ENCODE measurements around the gene TGFBRAP1.

The TGFBRAP1 gene

DNA sequence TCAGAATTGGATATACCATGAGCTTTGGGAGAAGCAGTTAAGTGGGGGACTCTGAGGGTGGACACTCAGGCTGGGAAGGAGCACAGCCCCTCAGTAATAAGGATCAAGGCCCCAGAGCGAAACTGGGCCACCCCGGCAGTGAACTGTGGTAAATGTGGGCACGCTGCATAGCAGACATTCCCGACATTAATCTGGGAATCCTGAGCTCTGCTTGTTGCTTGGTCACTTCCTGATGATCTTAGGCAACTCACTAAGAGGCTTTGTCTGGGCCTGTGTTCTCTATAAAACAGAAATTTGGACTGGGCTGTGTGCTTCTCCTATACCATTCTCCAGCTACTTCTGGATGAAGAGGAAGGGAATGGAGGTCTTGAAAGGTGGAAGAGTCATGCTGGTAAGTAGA lies 4.8 kb downstream of the TGFBRAP1 start:
- DNase-seq: no peak
- intact Hi-C loops (cut with DNase I): no loop called here

DNA sequence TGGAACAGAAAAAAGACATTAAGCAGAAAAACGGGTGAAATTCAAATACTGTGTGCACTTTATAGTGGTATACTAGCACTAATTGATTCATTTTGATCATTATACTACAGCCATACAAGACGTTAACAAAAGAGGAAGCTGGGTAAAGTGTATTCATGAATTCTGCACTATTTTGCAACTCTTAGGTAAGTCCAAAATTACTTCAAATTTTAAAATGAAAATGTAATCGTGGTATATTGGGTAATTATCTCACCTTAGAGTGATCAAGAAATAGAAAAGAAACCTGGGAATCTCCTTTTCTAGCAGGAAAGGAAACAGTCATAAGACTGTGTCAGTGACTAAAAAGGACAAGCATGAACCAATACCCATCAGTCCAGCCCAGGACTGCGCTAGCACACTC lies 5.4 kb downstream of the TGFBRAP1 start:
- no peak for DNase-seq
- intact Hi-C loops (cut with DNase I): no loop called here

DNA sequence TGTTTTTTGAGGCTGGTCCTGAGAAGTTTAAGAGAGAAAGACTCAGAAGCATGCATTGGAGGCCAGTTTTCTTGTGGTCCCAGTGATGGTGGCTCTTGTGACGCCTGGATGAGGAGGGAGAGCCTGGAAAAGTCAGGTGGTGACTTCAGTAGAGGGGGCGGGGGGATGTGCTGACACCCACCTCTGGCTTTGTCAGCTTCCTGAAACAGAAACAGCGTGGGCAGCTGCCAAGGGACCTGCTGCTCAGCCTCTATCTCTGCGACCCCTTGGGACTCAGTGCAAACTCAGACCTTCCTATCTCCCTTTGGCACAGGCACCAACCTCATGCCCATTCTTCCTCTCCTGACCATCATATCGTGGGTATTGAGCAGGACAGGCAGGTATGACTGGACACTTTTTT lies 6.4 kb downstream of the TGFBRAP1 start:
- intact Hi-C loops (cut with DNase I): no loop called here
- DNase-seq: no peak

DNA sequence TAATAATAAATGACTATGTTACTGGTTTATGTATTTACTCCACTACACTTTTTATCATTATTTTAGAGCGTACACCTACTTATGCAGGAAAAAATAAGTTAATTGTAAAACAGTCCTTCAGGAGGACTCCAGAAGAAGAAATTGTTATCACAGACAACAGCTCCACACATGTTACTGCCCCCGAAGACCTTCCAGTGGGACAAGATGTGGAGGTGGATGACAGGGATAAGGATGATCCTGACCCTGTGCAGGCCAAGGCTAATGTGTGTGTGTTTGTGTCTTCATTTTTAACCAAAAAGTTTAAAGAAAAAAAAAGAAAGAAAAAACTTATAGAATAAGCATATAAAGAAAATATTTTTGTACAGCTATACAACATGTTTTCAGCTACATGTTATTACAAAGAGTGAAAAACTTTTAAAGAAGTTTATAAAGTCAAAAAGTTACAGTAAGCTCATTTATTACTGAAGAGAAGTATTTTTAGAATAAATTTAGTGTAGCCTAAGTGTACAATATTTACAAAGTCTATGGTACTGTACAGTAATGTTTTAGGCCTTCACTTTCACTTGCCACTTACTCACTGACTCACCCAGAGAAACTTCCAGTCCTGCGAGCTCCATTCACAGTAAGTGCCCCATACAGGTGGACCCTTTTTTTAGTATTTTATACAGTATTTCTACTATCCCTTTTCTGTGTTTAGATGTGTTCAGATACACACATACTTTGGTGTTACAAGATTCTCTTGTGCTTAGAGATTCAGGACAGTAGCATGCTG lies 7.5 kb downstream of the TGFBRAP1 start:
- intact Hi-C loops (cut with DNase I): no loop called here
- no peak for DNase-seq

DNA sequence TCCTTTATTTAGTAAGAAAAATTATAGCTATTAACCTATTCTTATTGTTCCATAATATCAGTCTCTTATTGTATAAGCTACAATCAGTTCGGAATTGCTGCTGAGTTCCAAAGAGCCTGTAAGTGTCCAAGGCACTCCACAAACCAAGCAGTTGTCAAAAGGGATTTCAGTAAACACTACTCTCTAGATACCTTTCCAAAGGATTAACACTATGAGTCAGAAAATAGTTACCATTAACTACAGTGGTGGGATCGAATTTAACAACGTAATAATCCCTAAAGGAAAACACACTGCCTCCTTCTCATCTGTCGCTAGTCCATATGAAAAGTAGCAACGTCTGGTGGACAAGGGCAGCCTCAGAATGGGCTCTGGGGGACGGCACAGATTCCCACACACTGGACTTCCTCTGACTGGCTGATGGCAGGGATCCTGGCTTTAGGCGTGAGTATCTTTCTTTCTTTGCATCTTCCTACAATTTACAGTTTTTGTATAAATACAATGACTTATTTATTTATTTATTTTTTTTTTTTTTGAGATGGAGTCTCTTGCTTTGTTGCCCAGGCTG lies 8.8 kb downstream of the TGFBRAP1 start:
- no peak for DNase-seq
- intact Hi-C loops (cut with DNase I): no loop called here

DNA sequence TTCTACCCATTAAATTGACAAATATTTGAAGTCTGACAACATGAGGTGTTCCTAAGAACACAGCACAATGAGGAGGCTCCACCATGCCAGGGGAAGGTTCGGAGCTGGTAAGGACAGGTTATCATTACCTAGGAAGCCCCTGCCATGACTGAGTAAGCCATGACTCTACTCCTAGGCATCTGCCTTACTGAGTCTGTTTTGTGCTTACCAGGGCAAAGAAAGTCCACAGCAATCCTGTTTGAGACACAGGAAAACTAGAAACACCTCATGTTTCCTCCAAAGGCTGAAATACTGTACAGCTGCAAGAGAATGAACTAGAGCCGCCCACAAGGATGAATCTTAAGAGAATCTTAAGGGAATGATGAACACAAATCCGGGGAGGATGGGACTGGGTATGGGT lies 11.6 kb downstream of the TGFBRAP1 start:
- intact Hi-C loops (cut with DNase I): no loop called here
- peak in 4 of 42 donors; percentile 15 to 59 (median 30) for DNase-seq

DNA sequence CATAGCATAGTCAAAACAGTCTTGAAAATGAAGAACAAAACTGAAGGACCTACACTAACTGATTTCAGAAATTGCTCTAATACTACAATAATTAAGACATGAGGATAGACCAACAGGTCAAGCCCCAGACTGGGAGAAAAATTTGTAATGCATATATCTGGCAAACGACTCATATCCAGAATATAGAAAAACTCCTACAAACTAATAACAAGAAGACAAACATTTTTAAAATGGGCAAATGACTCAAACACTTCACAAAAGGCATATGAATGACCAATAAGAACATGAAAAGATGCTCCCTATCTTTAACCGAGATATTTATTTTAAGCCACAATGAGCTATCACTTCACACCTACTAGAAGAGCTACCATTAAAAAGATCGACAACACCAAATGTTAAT lies 14.2 kb downstream of the TGFBRAP1 start:
- intact Hi-C loops (cut with DNase I): no loop called here
- no peak for DNase-seq

DNA sequence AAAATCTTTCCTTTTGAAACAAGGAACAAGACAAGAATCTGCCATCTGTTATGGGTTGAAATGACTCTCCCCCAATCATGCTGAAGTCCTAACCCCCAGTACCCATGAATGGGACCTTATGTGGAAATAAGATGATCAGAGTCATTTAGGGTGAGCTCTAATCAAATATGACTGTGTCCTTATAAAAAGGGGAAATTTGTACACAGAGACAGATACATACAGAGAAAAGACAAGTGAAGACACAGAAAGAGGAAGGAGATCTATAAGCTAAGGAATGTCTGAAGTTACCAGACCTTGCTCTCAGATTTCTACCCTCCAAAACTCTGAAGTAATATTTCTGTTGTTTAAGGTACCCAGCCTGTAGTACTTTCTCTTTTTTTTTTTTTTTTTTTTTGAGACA lies 15.7 kb downstream of the TGFBRAP1 start:
- DNase-seq: no peak
- intact Hi-C loops (cut with DNase I): no loop called here

DNA sequence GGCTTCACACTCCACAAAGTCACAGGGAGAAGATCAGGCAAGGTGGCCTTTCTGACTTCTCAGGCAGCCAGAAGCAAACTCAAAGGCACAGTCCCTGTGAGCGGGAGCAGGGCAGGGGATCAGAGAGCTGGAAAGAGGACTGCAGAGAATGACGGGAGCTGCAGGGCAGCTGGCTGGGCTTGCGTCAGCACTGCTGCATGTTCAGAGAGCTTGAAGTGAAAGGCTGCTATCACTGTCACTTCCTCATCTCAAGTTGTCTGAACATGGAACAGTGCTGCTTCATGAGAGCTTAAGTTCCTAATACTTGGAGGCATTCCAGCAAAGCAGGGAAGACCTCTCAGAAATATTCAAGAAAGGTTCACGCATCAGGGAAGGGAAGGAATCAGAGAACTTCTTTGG lies 20.4 kb downstream of the TGFBRAP1 start:
- intact Hi-C loops (cut with DNase I): no loop called here
- peak in 34 of 42 donors; percentile 16 to 69 (median 46) for DNase-seq

DNA sequence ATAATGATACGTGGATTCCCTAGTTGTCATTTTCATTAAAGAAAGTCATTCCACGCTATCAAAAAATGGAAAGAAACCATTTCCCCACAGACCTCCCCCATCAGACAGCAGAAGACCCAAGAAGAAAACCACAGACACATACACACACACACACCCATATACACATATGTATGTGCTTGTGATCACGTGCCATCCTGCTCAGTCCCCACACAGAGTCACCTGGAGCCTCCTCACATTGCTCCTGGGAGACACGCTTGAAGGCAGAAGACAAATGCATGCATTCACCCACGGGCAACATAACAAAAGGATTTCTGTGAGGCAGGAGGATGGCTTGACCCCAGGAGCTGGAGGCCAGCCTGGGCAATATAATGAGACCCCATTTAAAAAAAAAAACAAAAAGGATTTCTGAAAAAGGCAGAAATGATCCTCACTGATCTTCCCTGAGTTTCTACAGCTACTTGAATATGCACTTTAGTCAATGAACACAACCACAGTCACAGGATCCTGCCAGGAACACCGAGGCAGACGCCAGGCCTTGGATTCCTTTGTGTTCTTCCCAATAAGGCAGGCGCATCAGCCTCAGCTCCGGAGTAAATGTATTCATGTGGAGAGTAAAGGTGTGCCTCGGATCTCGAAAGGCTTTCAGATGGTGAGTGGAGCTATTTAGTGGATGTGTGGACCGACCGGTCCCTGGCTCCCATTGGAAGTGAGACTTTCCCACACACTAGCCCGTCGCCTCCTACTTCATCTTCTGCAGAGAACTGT lies 21.0 kb downstream of the TGFBRAP1 start:
- DNase-seq: peak in 6 of 42 donors; percentile 10 to 31 (median 20)
- intact Hi-C loops (cut with DNase I): no loop called here

DNA sequence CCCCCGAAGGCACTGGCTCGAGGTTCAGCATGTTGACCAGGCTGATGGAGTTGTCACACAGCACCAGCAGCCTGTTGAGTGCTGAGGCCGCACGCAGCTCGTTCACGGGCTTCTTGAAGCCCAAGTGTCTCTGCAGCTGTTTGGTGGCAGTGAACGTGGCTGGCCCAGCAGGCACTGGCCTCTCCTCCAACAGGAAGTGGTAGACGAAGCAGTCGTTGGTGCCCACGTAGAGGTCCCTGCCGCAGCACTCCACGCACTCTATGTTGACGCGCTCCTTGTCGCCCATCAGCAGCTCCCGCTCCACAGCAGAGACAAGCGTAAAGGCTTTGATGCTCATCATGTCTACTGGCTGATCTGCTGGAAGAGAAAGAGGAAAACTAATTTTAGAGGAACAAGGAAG lies 21.6 kb downstream of the TGFBRAP1 start:
- peak in 2 of 42 donors; percentile 12 to 13 for DNase-seq
- intact Hi-C loops (cut with DNase I): no loop called here

DNA sequence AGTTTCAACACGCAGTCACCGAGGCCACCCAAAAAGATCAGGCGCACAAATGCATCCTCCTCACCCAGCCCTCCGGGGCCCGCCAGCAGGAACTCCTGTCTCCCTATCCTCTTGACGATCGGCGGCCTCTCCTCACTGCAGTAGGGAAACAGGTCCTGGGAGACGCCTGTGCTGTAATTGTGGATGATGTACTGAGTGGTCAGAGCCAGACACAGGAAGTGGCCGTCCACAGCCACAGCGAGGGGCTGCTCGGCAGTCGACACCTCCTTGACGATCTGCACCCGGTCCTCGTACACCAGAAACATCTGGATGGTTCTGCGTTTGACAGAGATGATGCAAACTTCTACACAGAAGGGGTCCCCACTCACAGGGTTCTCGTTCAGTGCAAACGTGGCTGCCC lies 22.0 kb downstream of the TGFBRAP1 start:
- no peak for DNase-seq
- intact Hi-C loops (cut with DNase I): no loop called here

DNA sequence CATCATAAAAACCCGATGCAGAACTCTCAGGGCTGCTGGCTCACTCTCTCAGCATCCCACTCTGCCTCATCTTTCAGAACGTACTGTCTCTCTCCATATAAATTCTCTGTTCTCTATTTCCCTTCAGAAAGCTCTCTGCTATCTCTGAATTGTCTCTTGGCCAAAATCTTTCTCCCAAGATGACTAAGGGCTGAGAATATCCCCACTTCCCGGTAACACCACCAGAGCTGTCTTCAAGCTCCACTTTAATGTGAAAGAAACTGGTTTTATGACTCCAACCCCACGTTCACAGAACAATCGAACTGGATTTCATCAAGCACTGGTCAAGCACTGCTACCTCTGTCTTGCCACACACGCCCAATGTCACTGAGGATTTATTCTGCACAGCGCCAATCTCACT lies 22.4 kb downstream of the TGFBRAP1 start:
- intact Hi-C loops (cut with DNase I): no loop called here
- no peak for DNase-seq

DNA sequence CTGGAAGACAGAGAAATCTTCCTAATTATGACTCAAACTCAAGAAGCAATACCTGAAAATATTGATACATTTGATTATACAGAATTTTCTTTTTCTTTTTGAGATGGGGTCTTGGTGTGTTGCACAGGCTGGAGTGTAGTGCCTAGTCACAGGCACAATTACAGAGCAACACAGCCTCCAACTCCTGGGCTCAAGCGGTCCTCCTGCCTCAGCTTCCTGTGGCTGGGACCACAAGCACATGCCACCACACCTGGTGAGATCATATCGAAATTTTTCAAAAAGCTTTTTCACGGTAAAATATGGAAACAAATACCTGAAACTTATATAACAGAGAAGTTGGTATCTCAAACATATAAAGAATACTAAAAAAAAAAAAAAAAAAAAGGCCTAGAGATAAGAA lies 27.9 kb downstream of the TGFBRAP1 start:
- intact Hi-C loops (cut with DNase I): no loop called here
- DNase-seq: no peak

DNA sequence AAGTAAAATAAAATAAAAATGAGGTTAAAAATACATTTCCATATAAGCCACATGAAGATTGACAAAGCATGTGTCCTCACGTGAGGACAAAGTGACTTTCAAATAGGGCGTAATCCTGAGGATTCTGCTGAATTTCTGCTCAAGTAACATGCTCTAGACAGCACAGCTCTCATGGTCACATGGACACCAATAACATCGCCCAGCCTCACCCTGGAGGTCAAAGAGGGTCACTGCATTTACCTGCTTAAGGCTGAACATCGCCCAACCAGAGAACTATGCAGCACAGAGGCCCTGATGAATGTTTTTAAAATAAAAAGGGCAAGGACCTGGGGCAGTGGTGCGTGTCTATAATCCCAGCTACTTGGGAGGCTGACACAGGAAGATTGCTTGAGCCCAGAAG lies 30.2 kb downstream of the TGFBRAP1 start:
- DNase-seq: no peak
- intact Hi-C loops (cut with DNase I): no loop called here

DNA sequence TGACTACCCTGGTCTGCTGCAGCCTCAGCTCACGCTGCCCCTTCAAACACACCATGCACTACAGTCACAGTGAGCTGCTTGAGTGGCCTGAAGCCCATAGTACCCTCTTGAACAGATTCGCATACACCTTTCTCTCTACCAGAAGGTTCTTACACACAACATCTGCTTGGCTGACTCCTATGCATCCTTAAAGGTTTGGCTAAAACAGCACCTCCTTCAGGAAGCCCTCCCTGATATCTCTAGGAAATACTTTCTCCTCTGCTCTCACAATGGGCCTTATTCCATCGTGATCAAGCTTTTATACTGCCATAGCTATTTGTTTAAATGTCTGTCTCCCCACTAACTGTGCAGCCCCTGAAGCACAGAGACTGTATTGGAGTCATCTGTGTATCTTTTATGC lies 31.5 kb downstream of the TGFBRAP1 start:
- intact Hi-C loops (cut with DNase I): no loop called here
- DNase-seq: no peak

DNA sequence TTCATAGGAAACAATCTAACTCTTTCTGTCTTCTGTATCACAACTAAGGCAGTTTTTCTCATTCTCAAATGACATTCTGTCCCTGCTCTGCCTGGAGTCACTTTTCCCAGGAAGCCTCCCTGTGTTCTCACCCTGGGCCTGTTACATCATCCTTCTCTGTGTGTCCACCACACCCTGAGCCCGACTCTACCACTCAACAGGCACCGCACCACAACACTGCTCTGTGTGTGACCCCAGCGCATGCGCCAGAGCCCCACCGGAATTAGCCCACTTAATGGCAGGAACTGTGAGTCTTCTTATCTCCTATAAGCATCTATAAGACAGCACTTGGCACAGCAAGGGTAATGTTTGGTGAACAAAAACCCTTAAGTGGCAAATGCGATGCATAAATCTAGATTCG lies 32.3 kb downstream of the TGFBRAP1 start:
- no peak for DNase-seq
- intact Hi-C loops (cut with DNase I): no loop called here

DNA sequence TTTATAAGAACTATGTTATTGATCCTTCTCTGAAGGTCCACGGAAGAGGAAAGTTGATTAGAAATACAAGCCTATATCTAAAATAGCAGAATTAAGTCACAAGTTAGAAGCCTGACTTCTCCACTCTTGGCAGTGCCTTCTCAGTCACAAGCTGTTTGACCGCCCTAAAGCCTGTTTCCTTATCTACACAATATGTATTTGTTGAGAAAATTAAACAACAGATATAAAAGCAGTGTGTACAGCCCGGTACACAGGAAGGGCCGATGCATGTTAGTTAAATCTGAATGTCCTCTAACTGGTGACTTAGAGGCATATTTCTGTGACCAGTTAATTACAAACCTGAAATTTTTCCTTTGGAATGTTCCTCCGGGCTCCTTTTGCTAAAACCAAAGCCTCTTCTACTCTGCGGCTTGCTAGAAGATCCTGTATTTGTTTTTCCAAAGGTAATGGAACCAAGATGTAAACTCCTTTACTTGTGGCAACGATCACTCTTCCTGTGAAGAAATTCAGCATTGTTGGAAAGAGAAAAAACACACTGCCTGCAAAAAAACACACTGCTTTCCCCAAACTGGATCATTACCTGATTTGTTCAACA lies 33.4 kb downstream of the TGFBRAP1 start:
- peak in 1 of 42 donors; percentile 13 for DNase-seq
- intact Hi-C loops (cut with DNase I): no loop called here

DNA sequence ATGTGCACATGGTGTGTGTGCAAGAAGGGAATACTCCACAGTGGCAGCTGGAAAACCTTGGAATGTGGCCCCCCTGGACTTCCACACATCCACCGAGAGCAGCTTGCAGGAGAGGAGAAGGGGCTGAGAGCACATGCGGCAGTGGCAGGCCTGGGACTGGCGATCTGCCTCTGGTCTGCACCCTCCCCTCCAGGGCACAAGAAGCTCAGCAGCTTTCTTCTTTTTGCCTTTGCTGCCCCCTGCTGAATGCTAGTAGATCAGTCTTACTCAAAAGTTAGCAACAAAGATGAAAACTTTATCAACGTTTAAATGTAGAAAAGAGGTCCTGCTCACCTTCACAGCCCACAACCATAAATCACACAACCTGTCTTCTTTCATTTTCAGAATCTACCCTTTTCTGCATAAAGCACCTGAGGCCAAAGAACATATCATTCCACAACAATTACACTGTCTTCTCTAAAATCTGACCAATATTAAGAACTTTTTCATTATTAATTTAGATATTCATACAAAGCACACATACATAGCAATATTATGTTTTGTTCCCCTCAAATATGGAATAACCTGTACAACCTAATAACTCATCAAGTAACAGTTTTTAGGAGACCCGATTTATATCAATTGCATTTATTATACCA lies 34.6 kb downstream of the TGFBRAP1 start:
- intact Hi-C loops (cut with DNase I): no loop called here
- peak; percentile 48 to 89 (median 78) for DNase-seq

DNA sequence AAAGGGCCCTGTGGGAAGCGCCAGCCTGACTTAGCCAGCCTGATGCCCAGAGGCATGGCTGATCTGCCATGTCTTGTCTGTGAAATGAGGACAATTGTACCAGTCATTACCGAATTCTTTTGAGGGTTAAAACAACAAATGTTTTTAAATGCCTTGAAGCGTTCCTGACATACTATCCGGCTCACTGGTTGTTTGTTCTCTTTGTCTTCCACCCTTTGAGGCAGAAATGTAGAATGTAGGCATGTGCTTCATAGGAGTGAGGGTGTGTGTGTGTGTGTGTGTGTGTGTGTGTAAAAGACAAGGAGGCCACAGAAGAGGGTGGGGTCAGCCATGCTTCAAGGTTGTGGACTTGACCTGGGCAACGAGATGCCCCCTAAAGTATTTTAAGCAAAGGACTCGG lies 35.5 kb downstream of the TGFBRAP1 start:
- DNase-seq: no peak
- intact Hi-C loops (cut with DNase I): no loop called here

Measured in head of caudate nucleus (tissue), 42 donors.